GM18870 (cell line): ENCODE measurements around the gene JMJD8.

Experiments
- ATAC-seq: cut with Tn5 transposase; IDR thresholded peaks from one replicate; pipeline ENCODE4 v1.9.1; 2021; ENCODE audit warnings: moderate library complexity; ENCODE audit not compliant: unreplicated experiment

JMJD8 gene

DNA sequence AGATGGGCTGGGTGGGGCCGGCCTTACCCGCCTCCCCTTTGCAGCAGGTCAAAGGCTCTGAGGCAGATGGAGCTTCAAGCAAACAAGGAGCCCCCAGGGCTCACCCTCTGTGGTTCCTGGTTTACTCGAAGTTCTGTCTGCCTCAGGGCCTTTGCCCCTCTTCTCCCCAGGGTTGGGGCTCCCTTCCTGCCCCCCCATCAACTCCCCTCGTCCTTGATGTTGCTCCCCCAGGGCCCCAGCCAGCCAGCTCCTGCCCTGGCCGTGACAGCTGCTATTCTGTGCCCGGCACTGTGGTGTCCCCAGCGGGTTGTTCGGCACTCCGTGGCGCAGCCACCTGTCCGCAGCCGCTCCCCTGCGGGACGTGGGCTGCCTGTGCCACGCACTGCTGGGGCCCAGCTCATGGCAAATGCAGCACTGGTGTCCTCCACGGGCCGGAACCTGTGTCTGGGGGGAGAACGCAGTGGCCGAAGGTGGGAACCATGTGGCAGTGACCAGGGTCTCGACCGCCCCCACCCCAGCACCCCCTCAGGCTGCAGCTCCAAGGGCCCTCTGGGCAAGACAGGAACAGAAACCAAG is 26.5 kb upstream of the JMJD8 start:
- ATAC-seq, result no peak

DNA sequence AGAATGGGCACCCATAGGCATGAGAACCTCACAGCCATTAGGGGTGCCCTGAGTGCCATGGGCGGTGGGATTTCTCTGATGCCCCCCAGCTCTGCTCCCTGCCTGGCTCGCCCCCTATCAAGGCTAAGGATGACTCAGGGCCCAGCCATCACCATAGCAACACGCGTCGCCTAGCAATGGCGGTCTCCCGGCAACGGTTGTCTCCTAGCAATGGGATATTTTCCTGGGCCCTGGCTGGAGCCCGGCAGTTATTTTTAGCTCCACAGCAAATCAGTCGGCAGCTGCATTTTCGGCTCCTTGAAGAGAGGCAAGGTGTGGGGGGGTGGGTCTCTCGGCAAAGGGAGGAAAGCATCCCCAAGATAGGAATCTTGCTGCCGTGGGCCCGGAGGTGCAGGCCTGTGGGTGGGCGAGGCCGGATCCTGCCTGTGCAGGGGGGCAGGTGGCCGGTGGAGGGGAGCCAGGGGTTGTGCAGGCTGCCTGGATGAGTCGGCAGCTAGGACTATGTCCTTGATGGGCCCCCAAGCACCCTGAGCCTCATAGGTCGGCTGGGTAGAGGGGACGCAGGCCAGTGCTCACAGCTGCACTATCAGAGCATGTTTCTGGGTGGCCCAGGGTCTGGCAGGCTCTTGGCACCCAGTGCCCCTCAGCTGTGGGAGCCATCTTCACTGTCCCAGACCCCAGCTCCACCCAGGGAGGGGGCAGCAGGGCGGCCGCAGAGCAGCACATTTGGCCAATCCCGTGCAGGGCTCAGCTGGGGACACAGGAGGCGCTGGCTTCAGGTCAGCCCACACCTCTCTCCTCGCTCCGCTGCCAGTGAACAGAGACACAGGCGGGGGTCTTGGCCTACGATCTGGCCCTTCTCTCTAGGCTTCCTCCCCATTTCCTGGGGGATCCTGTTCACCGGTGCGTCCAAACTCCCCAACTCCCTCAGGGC is 25.7 kb upstream of the JMJD8 start:
- no peak for ATAC-seq

DNA sequence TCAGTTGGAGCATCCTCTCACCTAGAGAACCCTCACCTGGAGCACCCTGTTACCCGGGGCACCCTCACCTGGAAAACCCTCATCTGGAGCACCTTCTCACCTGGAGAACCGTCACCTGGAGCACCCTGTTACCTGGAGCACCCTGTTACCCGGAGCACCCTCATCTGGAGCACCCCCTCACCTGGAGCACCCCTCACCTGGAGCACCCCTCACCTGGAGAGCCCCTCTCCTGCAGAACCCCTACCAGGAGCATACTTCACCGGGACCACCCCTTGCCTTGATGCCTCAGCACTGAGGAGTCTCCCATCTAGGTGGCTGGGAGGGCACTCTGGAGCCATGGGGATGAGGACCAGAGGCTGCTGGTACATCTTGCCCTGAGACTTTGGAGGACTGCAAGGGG is 24.8 kb upstream of the JMJD8 start:
- ATAC-seq, result no peak

DNA sequence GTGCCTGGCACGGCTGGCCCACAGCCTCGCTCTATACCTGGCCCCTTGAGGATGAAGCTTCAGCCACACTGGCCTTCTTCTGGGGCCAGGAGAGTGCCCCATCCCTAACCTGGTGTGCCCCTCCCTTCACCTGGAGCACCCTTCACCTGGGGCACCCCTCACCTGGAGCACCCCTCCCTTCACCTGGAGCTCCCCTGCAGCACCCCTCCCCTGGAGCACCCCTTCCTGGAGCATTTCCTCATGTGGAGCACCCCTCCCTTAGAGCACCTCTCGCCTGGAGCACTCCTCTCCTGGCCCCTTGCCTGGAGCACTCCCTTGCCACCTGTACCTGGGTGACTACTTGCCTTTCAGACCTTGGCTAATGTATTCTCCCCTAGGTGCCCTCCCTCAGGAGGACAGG is 23.9 kb upstream of the JMJD8 start:
- ATAC-seq, result no peak

DNA sequence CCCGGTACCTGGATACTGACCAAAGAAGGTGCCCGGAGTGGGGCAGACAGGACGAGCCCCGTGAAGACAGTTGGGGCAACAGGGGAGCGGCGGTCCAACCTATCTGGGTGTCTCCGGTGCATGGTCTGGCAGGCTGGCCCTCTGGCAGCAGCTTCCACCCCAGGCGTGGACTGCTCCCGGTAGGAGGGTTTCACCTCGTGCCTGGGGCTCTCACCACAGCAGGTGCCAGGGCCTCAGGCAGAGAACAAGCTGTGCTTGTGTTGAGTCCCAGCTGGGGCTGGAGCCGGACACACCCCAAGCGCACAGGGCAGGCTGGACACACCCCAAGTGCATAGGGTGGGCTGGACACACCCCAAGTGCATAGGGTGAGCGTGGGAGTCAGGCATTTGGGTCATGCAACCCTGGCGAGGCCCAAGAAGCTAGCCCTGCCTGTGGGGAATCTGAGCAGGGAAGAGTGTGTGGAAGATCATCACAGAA is 23.0 kb upstream of the JMJD8 start:
- ATAC-seq, result no peak

GRCh38 chr16:706189-707061 is 22.3 kb upstream of the JMJD8 start:
- no peak for ATAC-seq

- ATAC-seq, result no peak
Measured at GRCh38 chr16:705431-706188, 21.5 kb upstream of the JMJD8 start, which contains the start of gene FBXL16. FBXL16 (minus strand) TSS chr16:705801; CDS start chr16:697405, 8,396 bp downstream.

DNA sequence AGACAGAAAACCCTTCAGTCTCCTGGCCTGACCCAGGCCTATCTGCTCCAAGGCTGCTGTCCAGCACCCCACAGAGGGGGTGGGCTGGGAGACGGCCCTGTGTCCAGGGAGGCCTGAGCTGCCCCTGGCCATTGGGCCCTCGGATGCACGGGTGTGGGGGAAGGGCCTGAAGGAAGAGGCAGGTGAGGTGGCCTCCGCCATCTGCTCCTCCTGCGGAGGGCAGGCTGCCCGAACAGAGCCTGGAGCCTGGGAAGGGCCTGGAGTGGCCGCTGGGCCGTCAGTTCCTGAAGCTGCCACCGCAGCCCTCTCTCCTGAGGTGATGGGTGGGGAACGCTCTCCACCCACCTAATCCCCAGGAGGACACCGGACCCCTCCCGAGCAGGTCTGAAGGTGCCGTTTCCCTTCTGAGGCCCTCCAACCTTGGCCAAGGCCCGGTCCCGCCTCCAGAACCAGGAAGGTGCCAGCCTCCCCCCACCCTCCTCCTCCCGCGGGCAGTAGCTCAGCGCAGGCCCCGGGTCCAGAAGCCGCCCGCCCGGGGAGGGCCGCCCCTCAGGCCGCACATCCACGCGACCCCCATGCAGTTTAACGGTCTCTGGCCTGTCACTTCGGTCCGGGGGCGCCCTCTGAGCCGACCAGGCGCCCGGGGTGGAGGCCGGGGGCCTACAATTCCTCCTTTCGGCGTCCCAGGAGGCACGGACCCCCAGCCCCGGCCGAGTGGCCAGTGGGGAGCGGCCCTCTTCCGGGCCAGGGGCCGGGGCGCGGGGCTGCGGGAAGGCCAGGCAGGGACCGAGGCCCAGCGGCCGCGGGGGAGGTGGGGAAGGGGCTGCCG is 20.6 kb upstream of the JMJD8 start:
- ATAC-seq, result no peak

DNA sequence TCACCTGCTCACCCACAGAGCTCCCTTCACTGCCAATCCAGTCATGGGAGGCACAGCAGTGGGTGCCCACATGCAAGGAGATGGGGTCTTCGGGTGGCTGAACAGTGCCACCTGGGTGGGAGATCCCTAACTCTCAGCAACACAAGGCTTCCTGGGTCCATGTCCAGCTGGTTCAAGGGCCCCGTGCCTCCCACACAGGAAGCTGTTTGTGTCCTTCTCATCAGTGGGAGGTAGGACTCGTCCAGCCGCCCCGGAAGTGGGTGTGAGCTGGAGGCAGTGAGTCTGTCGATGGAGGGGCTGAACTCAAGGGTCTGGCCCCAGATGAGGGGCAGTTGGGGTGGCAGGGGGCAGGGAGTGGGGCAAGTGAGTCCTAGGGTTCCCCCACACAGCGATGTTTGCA is 19.9 kb upstream of the JMJD8 start:
- ATAC-seq, result no peak

DNA sequence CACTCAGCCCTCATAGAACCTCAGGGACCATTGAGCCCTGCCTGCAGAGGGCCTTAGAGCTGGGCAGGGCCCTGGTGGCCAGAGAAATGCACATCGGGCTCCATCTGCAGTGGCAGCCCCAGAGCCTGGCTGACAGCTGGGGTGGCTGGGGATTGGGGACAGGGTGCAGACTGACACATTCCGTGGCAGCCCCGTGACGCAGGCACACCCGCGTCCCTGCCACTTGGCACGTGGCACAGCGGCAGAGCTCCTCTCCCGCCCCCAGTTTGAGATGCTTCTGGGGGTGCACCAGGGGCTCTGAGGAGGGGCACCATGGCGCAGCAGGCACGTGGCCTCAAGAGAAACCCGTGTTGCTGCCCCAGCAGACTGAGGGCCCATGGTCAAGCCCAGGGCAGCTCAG is 19.3 kb upstream of the JMJD8 start:
- no peak for ATAC-seq

- no peak for ATAC-seq
Measured at GRCh38 chr16:702341-702740, 18.2 kb upstream of the JMJD8 start.

DNA sequence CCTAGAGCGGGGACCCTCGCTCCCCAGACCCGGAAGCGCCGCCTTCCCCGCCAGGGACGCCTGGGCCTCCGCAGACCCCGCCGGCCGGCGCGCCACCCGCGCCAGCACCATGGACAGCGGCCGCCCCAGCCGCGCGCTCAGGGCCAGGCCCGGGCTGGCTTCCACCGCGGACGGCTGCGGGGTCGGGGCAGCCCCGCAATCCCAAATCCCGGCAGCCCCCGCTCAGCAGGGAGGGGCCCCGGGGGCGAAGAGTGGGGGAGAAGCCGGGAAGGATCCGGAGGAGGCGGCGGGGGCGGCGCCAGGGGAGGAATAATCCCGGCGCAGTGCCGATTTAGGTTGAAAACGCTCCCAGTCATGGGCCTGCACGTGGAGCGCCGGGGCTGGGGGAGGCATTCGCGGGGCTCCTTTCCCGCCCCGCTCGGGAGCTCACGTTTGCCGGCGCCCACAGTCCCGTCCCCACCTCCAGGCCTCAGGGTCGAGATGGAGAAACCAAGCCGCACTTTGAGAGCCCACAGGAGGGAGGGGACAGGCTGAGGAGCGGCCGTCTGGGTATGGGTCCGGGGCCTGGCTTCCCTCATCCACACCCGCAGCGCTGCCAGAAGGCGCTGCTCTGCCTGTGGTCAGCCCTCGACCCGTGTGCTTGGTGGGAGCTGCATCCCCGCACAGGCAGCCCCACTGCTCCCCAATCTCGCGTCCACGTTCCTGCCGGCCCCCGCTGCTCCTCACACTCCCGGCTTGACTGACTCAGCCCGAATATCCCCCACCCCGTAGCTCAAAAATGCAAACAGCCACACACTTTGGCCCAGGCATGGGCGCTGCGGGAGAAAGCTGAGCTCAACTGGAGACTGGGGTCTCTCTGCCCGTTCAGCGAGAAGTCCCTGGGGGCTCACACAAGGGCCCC is 16.8 kb upstream of the JMJD8 start:
- ATAC-seq, result no peak

GRCh38 chr16:698911-699671 is 15.0 kb upstream of the JMJD8 start:
- ATAC-seq, result no peak

- ATAC-seq, result no peak
Measured at GRCh38 chr16:695355-696089, 11.4 kb upstream of the JMJD8 start.

DNA sequence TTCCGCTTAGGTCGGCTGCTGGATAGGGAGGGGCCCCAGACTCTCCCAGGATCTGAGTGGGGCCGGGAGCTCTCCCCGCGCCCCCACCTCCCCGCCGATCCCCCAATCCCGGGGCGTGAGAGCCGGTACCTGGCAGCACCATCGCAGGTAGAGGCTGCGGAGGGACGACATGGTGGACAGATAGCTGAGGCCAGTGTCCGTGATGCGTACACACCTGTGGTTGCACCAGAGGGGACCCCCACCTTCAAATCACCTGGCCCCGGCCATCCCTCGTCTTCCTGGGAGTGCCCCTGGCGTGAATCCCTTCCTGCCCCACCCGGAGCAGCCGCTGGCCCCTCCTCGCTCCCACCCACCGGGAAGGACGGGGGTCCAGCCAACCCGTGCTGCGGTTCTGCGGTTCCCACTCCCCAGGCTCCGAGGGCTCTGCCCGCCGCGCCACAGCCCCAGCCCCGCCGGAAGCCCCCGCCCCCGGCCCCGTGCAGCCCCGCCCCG is 10.8 kb upstream of the JMJD8 start:
- ATAC-seq, result no peak

- no peak for ATAC-seq
Measured at GRCh38 chr16:694187-694862, 10.2 kb upstream of the JMJD8 start.

GRCh38 chr16:693766-694165 is 9.6 kb upstream of the JMJD8 start:
- ATAC-seq, result no peak
